Keratinocyte (primary cell): ENCODE results near the gene TMIGD2. TPM values are rescaled to one million over a fixed set of nuclear protein-coding genes. Genes with fewer than 3 reads are reported as not detected.
"Not testable (repeated sequence)": the region's sequence is repeated elsewhere in the genome, so short reads cannot be mapped to it uniquely, and the experiment has no call there.

Experiments
- DNase-seq: peaks from one replicate; pipeline ENCODE4 v3.0.0-alpha.2; 2011; ENCODE audit warnings: low read depth, missing footprints, low spot score
- FAIRE-seq: peaks from 2 replicates; lab custom pipeline; 2011; peaks lifted over from hg19 to GRCh38; lab: Jason Lieb, UNC
- H2AFZ ChIP-seq: 2 replicates; pipeline ENCODE4 v1.6.0; 2012; ENCODE audit warnings: low read length, control low read depth, inconsistent platforms; ENCODE audit not compliant: control insufficient read depth
- H3K27ac ChIP-seq: 2 replicates; pipeline ENCODE4 v1.5.1; 2011; ENCODE audit warnings: low read length; ENCODE audit not compliant: control insufficient read depth, insufficient read depth
- H3K27me3 ChIP-seq: 3 replicates; pipeline ENCODE4 v1.6.0; 2011; ENCODE audit warnings: low read length; ENCODE audit not compliant: control insufficient read depth, insufficient read depth; ENCODE audit errors: extremely low read depth
- H3K36me3 ChIP-seq, 2 experiments: 2 replicates in 1 of 2; 3 replicates in 1 of 2; pipeline ENCODE4 v1.5.1; 2011; ENCODE audit warnings: low read length in 2 of 2, mild to moderate bottlenecking in 1 of 2; ENCODE audit not compliant: control insufficient read depth in 2 of 2, insufficient read depth in 2 of 2; ENCODE audit errors: extremely low read depth in 1 of 2
- H3K4me1 ChIP-seq: 3 replicates; pipeline ENCODE4 v1.5.1; 2011; ENCODE audit warnings: low read length; ENCODE audit not compliant: control insufficient read depth, insufficient read depth; ENCODE audit errors: extremely low read depth
- H3K4me2 ChIP-seq: 3 replicates; pipeline ENCODE4 v1.6.0; 2011; ENCODE audit warnings: low read depth, low read length; ENCODE audit not compliant: control insufficient read depth, insufficient read depth; ENCODE audit errors: extremely low read depth
- H3K4me3 ChIP-seq, 3 experiments: fragments of 200-600 bp in 1 of 3; sonication (generic) in 1 of 3; 2 replicates in 2 of 3; 3 replicates in 1 of 3; pipeline ENCODE4 v1.5.1; 2011 to 2016; ENCODE audit warnings: low read length in 3 of 3, mild to moderate bottlenecking in 3 of 3, control low read depth in 2 of 3, inconsistent platforms in 1 of 3, low read depth in 1 of 3, mixed read lengths in 1 of 3, mixed run types in 1 of 3, moderate library complexity in 1 of 3; ENCODE audit not compliant: control insufficient read depth in 2 of 3, insufficient read depth in 2 of 3; ENCODE audit errors: extremely low read depth in 1 of 3
- H3K79me2 ChIP-seq: 2 replicates; pipeline ENCODE4 v1.6.0; 2012; ENCODE audit warnings: low read length; ENCODE audit not compliant: control insufficient read depth, insufficient read depth
- H3K9ac ChIP-seq: 3 replicates; pipeline ENCODE4 v1.6.0; 2011; ENCODE audit warnings: low read length; ENCODE audit not compliant: control insufficient read depth, insufficient read depth; ENCODE audit errors: extremely low read depth
- H3K9me1 ChIP-seq: 3 replicates; pipeline ENCODE4 v1.6.0; 2011; ENCODE audit warnings: low read length; ENCODE audit not compliant: control insufficient read depth, insufficient read depth; ENCODE audit errors: extremely low read depth
- H3K9me3 ChIP-seq: 2 replicates; pipeline ENCODE4 v1.5.1; 2012; ENCODE audit warnings: low read depth, low read length; ENCODE audit not compliant: control insufficient read depth
- H4K20me1 ChIP-seq: 3 replicates; pipeline ENCODE4 v1.6.0; 2011; ENCODE audit warnings: low read length; ENCODE audit not compliant: control insufficient read depth, insufficient read depth; ENCODE audit errors: extremely low read depth
- CTCF ChIP-seq, 3 experiments: IDR thresholded peaks in 1 of 3; conservative IDR thresholded peaks in 1 of 3; optimal IDR thresholded peaks in 1 of 3; 2 replicates in 2 of 3; 3 replicates in 1 of 3; pipeline versions ENCODE3 to v1.5.1; 2011; ENCODE audit warnings: low read length in 3 of 3, mild to moderate bottlenecking in 3 of 3, moderate library complexity in 2 of 3, control low read depth in 1 of 3, inconsistent platforms in 1 of 3; ENCODE audit not compliant: insufficient read depth in 2 of 3; ENCODE audit errors: extremely low read depth in 1 of 3
- EZH2 ChIP-seq: IDR thresholded peaks from one replicate; pipeline ENCODE4 v1.6.1; 2012; ENCODE audit warnings: inconsistent platforms, mild to moderate bottlenecking, low read length, moderate library complexity
- dilution Hi-C: fragments of 300-500 bp; cut with MboI; formaldehyde crosslinking; loops from one replicate; pipeline ENCODE4 v1.7.0; 2020; ENCODE audit warnings: low sequenced_read_pairs; ENCODE audit not compliant: extremely low pct_ligation_motif_present
- polyA plus RNA-seq, 5 experiments: library from polyadenylated mRNA; depleted of rRNA in 3 of 5; stranded (reverse) in 3 of 5; stranded (forward) in 1 of 5; unstranded in 1 of 5; fragments of >200 nt; gene quantifications; 1 replicate in 1 of 5; 2 replicates in 3 of 5; 3 replicates in 1 of 5; pipeline versions ENCODE4 v1.2.1 to v1.2.3, GENCODE V29; 2011 to 2012; ENCODE audit warnings: missing spikeins in 2 of 5, low read depth in 1 of 5, low replicate concordance in 1 of 5

TMIGD2 gene
- polyA plus RNA-seq, 1 donor (not counting 4 experiments of a cell fraction or from before 2014, with no cell fraction given) = not detected

GRCh38 chr19:4350111-4350510 lies 47.9 kb upstream of the TMIGD2 start:
- TF ChIP-seq EZH2 (no peak), CTCF (optimal IDR thresholded peaks at IDR 0.05 in 1 of 3, IDR thresholded peaks at IDR 0.05 in 1 of 3, conservative IDR thresholded peaks at IDR 0.05 in 1 of 3; ENCODE audit: extremely low read depth in 1 of 3, insufficient read depth in 2 of 3, low read length in 3 of 3) (no peak)
- no peak overlapping the region for H3K4me2 ChIP-seq
- dilution Hi-C loops = no loop called here
- no peaks in the 10 kb centered on the region for H3K79me2 ChIP-seq
- H3K27ac ChIP-seq = no peak overlapping the region
- no peak overlapping the region for H2AFZ ChIP-seq
- no peaks in the 10 kb centered on the region for H3K27me3 ChIP-seq
- DNase-seq = no peak
- H3K4me3 ChIP-seq = no peak overlapping the region
- FAIRE-seq = no peak
- H3K9ac ChIP-seq = no peak overlapping the region
- H4K20me1 ChIP-seq = no peaks in the 10 kb centered on the region
- H3K4me1 ChIP-seq = no peaks in the 10 kb centered on the region
- no peaks in the 10 kb centered on the region for H3K9me3 ChIP-seq
- peaks cover 0 to 2% of the 10 kb centered on the region in 2 experiments for H3K36me3 ChIP-seq
- no peaks in the 10 kb centered on the region for H3K9me1 ChIP-seq

DNA sequence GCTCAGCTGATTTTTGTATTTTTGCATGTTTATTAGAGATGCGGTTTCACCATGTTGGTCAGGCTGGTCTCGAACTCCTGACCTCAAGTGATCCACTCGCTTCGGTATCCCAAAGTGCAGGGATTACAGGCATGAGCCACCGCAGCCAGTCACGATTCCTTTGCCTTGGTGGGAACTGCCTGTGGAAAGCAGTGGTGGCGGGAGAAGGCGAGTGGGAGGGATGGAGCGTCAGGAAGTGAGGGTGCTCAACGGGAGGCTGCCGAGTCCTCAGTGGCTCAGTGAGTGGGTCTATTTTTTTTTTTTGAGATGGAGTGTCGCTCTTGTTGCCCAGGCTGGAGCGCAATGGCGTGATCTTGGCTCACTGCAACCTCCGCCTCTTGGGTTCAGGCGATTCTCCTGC lies 47.0 kb upstream of the TMIGD2 start:
- H3K4me2 ChIP-seq, FAIRE-seq, H3K9me1 ChIP-seq, H3K4me3 ChIP-seq, dilution Hi-C loops, H3K27ac ChIP-seq, H3K4me1 ChIP-seq, H3K27me3 ChIP-seq, H3K9ac ChIP-seq, H3K36me3 ChIP-seq, H2AFZ ChIP-seq, H4K20me1 ChIP-seq, H3K79me2 ChIP-seq, DNase-seq, H3K9me3 ChIP-seq: not testable (repeated sequence)

- no peaks in the 10 kb centered on the region for H3K79me2 ChIP-seq
- no peak overlapping the region for H2AFZ ChIP-seq
- H3K4me2 ChIP-seq = no peak overlapping the region
- H3K4me1 ChIP-seq = peaks cover 10% of the 10 kb centered on the region
- no peaks in the 10 kb centered on the region for H3K9me3 ChIP-seq
- no peak overlapping the region for H3K9ac ChIP-seq
- TF ChIP-seq CTCF (optimal IDR thresholded peaks at IDR 0.05 in 1 of 3, IDR thresholded peaks at IDR 0.05 in 1 of 3, conservative IDR thresholded peaks at IDR 0.05 in 1 of 3; ENCODE audit: extremely low read depth in 1 of 3, insufficient read depth in 2 of 3, low read length in 3 of 3) (no peak), EZH2 (no peak)
- FAIRE-seq = no peak
- no peak overlapping the region for H3K4me3 ChIP-seq
- peaks cover 0 to 2% of the 10 kb centered on the region in 2 experiments for H3K36me3 ChIP-seq
- H3K27ac ChIP-seq = no peak overlapping the region
- dilution Hi-C loops = no loop called here
- H3K27me3 ChIP-seq = no peaks in the 10 kb centered on the region
- H3K9me1 ChIP-seq = no peaks in the 10 kb centered on the region
- H4K20me1 ChIP-seq = no peaks in the 10 kb centered on the region
- DNase-seq = no peak
Measured at GRCh38 chr19:4347521-4347920, 45.3 kb upstream of the TMIGD2 start.
